IMR-90 (cell line): ENCODE measurements around the gene ACP1. TPM values are rescaled to one million over a fixed set of nuclear protein-coding genes. Genes with fewer than 3 reads are reported as not detected.

ENCODE experiments used
- ATAC-seq: fragments of 200-7000 bp; cut with Tn5 transposase; 2 replicates; pipeline ENCODE4 v1.9.1; 2020; ENCODE audit warnings: low read depth, mild to moderate bottlenecking, moderate library complexity
- BruUV-seq: library from RNA; stranded (reverse); fragments of 400-500 nt; replicated peaks from 2 replicates; lab custom pipeline; 2021; lab: Mats Ljungman, UMichigan
- CTCF ChIA-PET: fragments of 300-600 bp; formaldehyde crosslinking; extraction: SDS; loops from one replicate; lab custom pipeline; 2021; ENCODE audit warnings: antibody characterized with exemption; lab: Yijun Ruan, JAX
- POLR2A ChIA-PET: fragments of 300-600 bp; sonication (Branson Sonifier 250); formaldehyde crosslinking; loops from one replicate; lab custom pipeline; 2022; ENCODE audit warnings: antibody characterized with exemption; ENCODE audit not compliant: unreplicated experiment; lab: Charles Lee
- DNase-seq: peaks from one replicate; pipeline ENCODE4 v3.0.0; 2013
- H2AFZ ChIP-seq: replicated peaks from 2 replicates; pipeline ENCODE3; 2013; ENCODE audit warnings: low read length, mild to moderate bottlenecking; ENCODE audit not compliant: poor library complexity
- H2AK5ac ChIP-seq: 2 replicates; pipeline ENCODE4 v1.6.1; 2013; ENCODE audit warnings: low read depth, low read length, inconsistent platforms
- H2AK9ac ChIP-seq: replicated peaks from 2 replicates; pipeline ENCODE3; 2013; ENCODE audit warnings: mild to moderate bottlenecking, low read depth, low read length, moderate library complexity; ENCODE audit not compliant: poor library complexity
- H2BK120ac ChIP-seq: 2 replicates; pipeline ENCODE4 v1.6.1; 2013; ENCODE audit warnings: low read depth, low read length, inconsistent platforms
- H2BK15ac ChIP-seq: 3 replicates; pipeline ENCODE4 v1.6.1; 2013; ENCODE audit warnings: low read depth, low read length, inconsistent platforms
- H2BK20ac ChIP-seq: 2 replicates; pipeline ENCODE4 v1.6.1; 2013; ENCODE audit warnings: low read depth, mild to moderate bottlenecking, inconsistent platforms, low read length, moderate library complexity
- H2BK5ac ChIP-seq: 2 replicates; pipeline ENCODE4 v1.6.1; 2013; ENCODE audit warnings: mild to moderate bottlenecking, low read depth, low read length, inconsistent platforms; ENCODE audit not compliant: poor library complexity, severe bottlenecking
- H3K14ac ChIP-seq: replicated peaks from 2 replicates; pipeline ENCODE4 v1.6.1; 2013; ENCODE audit warnings: low read depth, low read length, inconsistent platforms
- H3K18ac ChIP-seq: 2 replicates; pipeline ENCODE4 v1.6.1; 2013; ENCODE audit warnings: low read depth, low read length, control low read depth
- H3K23ac ChIP-seq: 2 replicates; pipeline ENCODE4 v1.6.1; 2013; ENCODE audit warnings: low read depth, low read length, inconsistent platforms
- H3K27ac ChIP-seq: 2 replicates; pipeline ENCODE4 v1.5.1; 2013; ENCODE audit warnings: mild to moderate bottlenecking, control low read depth, low read length; ENCODE audit not compliant: insufficient read depth
- H3K27me3 ChIP-seq: 2 replicates; pipeline ENCODE4 v1.6.1; 2013; ENCODE audit warnings: low read length; ENCODE audit not compliant: control insufficient read depth, insufficient read depth
- H3K36me3 ChIP-seq: 2 replicates; pipeline ENCODE4 v1.6.1; 2013; ENCODE audit warnings: low read length, mixed read lengths; ENCODE audit not compliant: control insufficient read depth, insufficient read depth
- H3K4ac ChIP-seq: 2 replicates; pipeline ENCODE4 v1.6.1; 2013; ENCODE audit warnings: low read depth, low read length, inconsistent platforms
- H3K4me1 ChIP-seq: 2 replicates; pipeline ENCODE4 v1.6.1; 2013; ENCODE audit warnings: low read length, mixed read lengths; ENCODE audit not compliant: control insufficient read depth, insufficient read depth
- H3K4me2 ChIP-seq: 2 replicates; pipeline ENCODE4 v1.6.1; 2013; ENCODE audit warnings: low read depth, mild to moderate bottlenecking, control low read depth, low read length, moderate library complexity
- H3K4me3 ChIP-seq: 2 replicates; pipeline ENCODE4 v1.5.1; 2013; ENCODE audit warnings: low read depth, mild to moderate bottlenecking, control low read depth, low read length, moderate library complexity; ENCODE audit not compliant: insufficient read depth
- H3K56ac ChIP-seq: 2 replicates; pipeline ENCODE4 v1.6.1; 2013; ENCODE audit warnings: low read length, inconsistent platforms; ENCODE audit not compliant: insufficient read depth; ENCODE audit errors: extremely low read depth
- H3K79me1 ChIP-seq, 2 experiments: 2 replicates each; pipeline ENCODE4 v1.6.1; 2013; ENCODE audit warnings: low read length in 2 of 2, inconsistent platforms in 1 of 2, low read depth in 1 of 2
- H3K9ac ChIP-seq: 2 replicates; pipeline ENCODE4 v1.6.1; 2013; ENCODE audit warnings: low read depth, low read length, control low read depth
- H3K9me1 ChIP-seq: 2 replicates; pipeline ENCODE4 v1.6.1; 2013; ENCODE audit warnings: low read length, inconsistent platforms; ENCODE audit not compliant: insufficient read depth
- H3K9me3 ChIP-seq: 2 replicates; pipeline ENCODE4 v1.6.1; 2013; ENCODE audit warnings: low read length; ENCODE audit not compliant: control insufficient read depth, insufficient read depth
- H4K20me1 ChIP-seq: 2 replicates; pipeline ENCODE4 v1.6.1; 2013; ENCODE audit warnings: low read length, inconsistent platforms; ENCODE audit not compliant: insufficient read depth
- H4K5ac ChIP-seq: 2 replicates; pipeline ENCODE4 v1.6.1; 2013; ENCODE audit warnings: mild to moderate bottlenecking, low read depth, low read length, control low read depth
- H4K8ac ChIP-seq, 2 experiments: 2 replicates each; pipeline ENCODE4 v1.6.1; 2013; ENCODE audit warnings: low read depth in 2 of 2, low read length in 2 of 2, control low read depth in 1 of 2, inconsistent platforms in 1 of 2
- H4K91ac ChIP-seq: 2 replicates; pipeline ENCODE4 v1.6.1; 2013; ENCODE audit warnings: low read depth, low read length, inconsistent platforms; ENCODE audit not compliant: insufficient read depth
- BHLHE40 ChIP-seq: fragments of 150-350 bp; IDR thresholded peaks from 2 replicates; pipeline ENCODE4 v1.6.1; 2016; ENCODE audit warnings: mild to moderate bottlenecking, low read depth, low read length
- FOS ChIP-seq: fragments of 150-350 bp; IDR thresholded peaks from 2 replicates; pipeline ENCODE4 v1.6.1; 2016; ENCODE audit warnings: low read depth, low read length
- MAZ ChIP-seq: IDR thresholded peaks from 2 replicates; pipeline ENCODE4 v1.6.1; 2012; ENCODE audit warnings: low read depth, mild to moderate bottlenecking, low read length, improper control_type of control experiment, moderate library complexity, borderline replicate concordance
- MXI1 ChIP-seq: IDR thresholded peaks from 2 replicates; pipeline ENCODE4 v1.6.1; 2012; ENCODE audit warnings: low read depth, mild to moderate bottlenecking, low read length, moderate library complexity, borderline replicate concordance
- NFE2L2 ChIP-seq: fragments of 150-350 bp; IDR thresholded peaks from 2 replicates; pipeline ENCODE4 v1.6.1; 2016; ENCODE audit warnings: low read depth, mild to moderate bottlenecking, low read length
- RAD21 ChIP-seq: IDR thresholded peaks from 2 replicates; pipeline ENCODE4 v1.6.1; 2012; ENCODE audit warnings: low read length, improper control_type of control experiment
- RCOR1 ChIP-seq: IDR thresholded peaks from 2 replicates; pipeline ENCODE4 v1.6.1; 2012; ENCODE audit warnings: mild to moderate bottlenecking, low read length, improper control_type of control experiment; ENCODE audit not compliant: insufficient replicate concordance
- RFX5 ChIP-seq: IDR thresholded peaks from 2 replicates; pipeline ENCODE4 v1.8.0; 2012; ENCODE audit warnings: low read depth, mild to moderate bottlenecking, low read length, moderate library complexity
- SMC3 ChIP-seq: fragments of 150-350 bp; IDR thresholded peaks from 2 replicates; pipeline ENCODE4 v1.6.1; 2016; ENCODE audit warnings: low read depth, mild to moderate bottlenecking, antibody characterized with exemption, low read length, moderate library complexity
- WGBS, 2 experiments: methylation state at CpG; one replicate each; pipeline versions ENCODE4 v1.1.5 to v1.1.7; 2013; ENCODE audit warnings: missing lambda C conversion rate in 2 of 2; ENCODE audit not compliant: insufficient read length in 1 of 2; ENCODE audit errors: extremely low coverage in 2 of 2; 5-methylcytosine and 5-hydroxymethylcytosine counted together
- dilution Hi-C: fragments of 300-500 bp; cut with HindIII; formaldehyde crosslinking; loops from one replicate; pipeline ENCODE4 v1.14.3; 2018; ENCODE audit warnings: low sequenced_read_pairs; ENCODE audit not compliant: unreplicated experiment
- in situ Hi-C: fragments of 300-500 bp; cut with MboI; formaldehyde crosslinking; loops from 3 replicates; pipeline ENCODE4 v1.14.3; 2019; ENCODE audit warnings: low sequenced_read_pairs, inconsistent platforms, mixed read lengths
- intact Hi-C: fragments of 100-400 bp; cut with micrococcal nuclease; formaldehyde crosslinking; loops from 2 replicates; pipeline ENCODE4 v1.10.0; 2022
- polyA plus RNA-seq, 3 experiments: library from polyadenylated mRNA; depleted of rRNA; stranded (reverse); fragments of >200 nt; gene quantifications; 2 replicates each; pipeline ENCODE4 v1.2.3, GENCODE V29; 2012; ENCODE audit warnings: low replicate concordance in 1 of 3
- total RNA-seq: library from RNA; depleted of rRNA; stranded (reverse); fragments of >200 nt; gene quantifications from 2 replicates; pipeline ENCODE4 v1.2.3, GENCODE V29; 2012
- TF ChIP-seq, protein P1 (sequence below): conservative IDR thresholded peaks from 2 replicates; pipeline ENCODE4 v1.5.1; 2012; ENCODE audit warnings: mild to moderate bottlenecking, low read depth, low read length, improper control_type of control experiment
- TF ChIP-seq, protein P2 (sequence below): fragments of 150-350 bp; IDR thresholded peaks from 2 replicates; pipeline ENCODE4 v1.6.1; 2016; ENCODE audit warnings: low read depth, mild to moderate bottlenecking, low read length, moderate library complexity, borderline replicate concordance

Gene ACP1
- total and polyA plus RNA-seq, 2 of the 4 experiments (the other 2 are of a cell fraction), result 85.7 to 104 TPM

DNA sequence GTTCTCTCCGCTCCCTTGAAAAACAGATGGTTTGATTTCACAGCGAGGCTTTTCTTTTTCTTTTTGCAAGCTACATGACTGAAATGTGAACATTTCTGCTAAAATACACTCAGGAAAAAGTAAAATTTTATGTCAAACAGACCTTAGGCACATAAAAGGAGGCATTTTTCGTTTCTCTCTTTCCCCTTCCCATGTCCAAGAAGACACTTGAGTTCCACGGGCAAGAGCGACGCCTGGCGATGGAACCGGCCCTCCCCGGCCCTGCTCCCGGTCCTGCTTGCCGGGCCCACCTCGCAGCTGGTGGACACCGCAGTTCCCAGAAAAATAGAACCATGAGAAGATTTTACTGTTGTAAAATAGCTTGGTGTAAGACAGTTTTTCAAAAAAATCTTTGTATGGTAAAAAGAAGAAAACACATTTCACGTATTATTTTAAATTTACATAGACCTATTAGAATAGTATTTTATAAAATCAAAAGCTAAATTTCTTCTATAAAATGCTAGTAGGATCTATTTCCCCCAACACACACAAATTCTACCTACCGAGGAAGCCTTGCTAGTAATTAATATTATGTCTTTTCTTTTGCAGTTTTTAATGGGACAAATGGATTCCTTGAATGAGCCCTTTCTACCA is 25.5 kb downstream of the ACP1 start:
- peaks cover 7% of the 10 kb centered on the region for H3K4me1 ChIP-seq
- H3K79me1 ChIP-seq, result no peaks in the 10 kb centered on the region
- CTCF ChIA-PET, result interaction anchor here (0.6 to 2.4 kb wide), 9 partner anchors 23 to 273 kb away, joined by 3 to 9 read pairs (median 3); no protein-coding TSS in a partner anchor
- H4K8ac ChIP-seq, result no peak overlapping the region
- H3K9ac ChIP-seq, result no peak overlapping the region
- DNase-seq (peak; percentile 78), ATAC-seq (peak; percentile 83)
- no peak overlapping the region for H3K56ac ChIP-seq
- peak overlapping the region; percentile 50 for H3K4me3 ChIP-seq
- in situ Hi-C loops, result no loop called here
- H2BK5ac ChIP-seq, result no peak overlapping the region
- peak overlapping the region; percentile 89 for H2AFZ ChIP-seq
- TF ChIP-seq MAZ (peak; percentile 44; the same call in 1 of the 2 replicates), RCOR1 (no peak), SMC3 (peak; percentile 71), NFE2L2 (no peak), RAD21 (peak; percentile 89), RFX5 (no peak), MXI1 (no peak), BHLHE40 (no peak), FOS (no peak)
- TF ChIP-seq, protein P1, sequence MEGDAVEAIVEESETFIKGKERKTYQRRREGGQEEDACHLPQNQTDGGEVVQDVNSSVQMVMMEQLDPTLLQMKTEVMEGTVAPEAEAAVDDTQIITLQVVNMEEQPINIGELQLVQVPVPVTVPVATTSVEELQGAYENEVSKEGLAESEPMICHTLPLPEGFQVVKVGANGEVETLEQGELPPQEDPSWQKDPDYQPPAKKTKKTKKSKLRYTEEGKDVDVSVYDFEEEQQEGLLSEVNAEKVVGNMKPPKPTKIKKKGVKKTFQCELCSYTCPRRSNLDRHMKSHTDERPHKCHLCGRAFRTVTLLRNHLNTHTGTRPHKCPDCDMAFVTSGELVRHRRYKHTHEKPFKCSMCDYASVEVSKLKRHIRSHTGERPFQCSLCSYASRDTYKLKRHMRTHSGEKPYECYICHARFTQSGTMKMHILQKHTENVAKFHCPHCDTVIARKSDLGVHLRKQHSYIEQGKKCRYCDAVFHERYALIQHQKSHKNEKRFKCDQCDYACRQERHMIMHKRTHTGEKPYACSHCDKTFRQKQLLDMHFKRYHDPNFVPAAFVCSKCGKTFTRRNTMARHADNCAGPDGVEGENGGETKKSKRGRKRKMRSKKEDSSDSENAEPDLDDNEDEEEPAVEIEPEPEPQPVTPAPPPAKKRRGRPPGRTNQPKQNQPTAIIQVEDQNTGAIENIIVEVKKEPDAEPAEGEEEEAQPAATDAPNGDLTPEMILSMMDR, result peak; percentile 91
- TF ChIP-seq, protein P2, sequence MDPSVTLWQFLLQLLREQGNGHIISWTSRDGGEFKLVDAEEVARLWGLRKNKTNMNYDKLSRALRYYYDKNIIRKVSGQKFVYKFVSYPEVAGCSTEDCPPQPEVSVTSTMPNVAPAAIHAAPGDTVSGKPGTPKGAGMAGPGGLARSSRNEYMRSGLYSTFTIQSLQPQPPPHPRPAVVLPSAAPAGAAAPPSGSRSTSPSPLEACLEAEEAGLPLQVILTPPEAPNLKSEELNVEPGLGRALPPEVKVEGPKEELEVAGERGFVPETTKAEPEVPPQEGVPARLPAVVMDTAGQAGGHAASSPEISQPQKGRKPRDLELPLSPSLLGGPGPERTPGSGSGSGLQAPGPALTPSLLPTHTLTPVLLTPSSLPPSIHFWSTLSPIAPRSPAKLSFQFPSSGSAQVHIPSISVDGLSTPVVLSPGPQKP, result no peak
- H3K9me1 ChIP-seq, result no peaks in the 10 kb centered on the region
- H3K9me3 ChIP-seq, result no peaks in the 10 kb centered on the region
- H3K27me3 ChIP-seq, result peaks cover 24% of the 10 kb centered on the region
- H2AK9ac ChIP-seq, result no peak overlapping the region
- no peak overlapping the region for H3K14ac ChIP-seq
- H3K18ac ChIP-seq, result no peak overlapping the region
- H2BK120ac ChIP-seq, result no peak overlapping the region
- H3K36me3 ChIP-seq, result no peaks in the 10 kb centered on the region
- no peak overlapping the region for H3K27ac ChIP-seq
- H4K5ac ChIP-seq, result no peak overlapping the region
- no TSS peak for BruUV-seq
- H4K91ac ChIP-seq, result no peak overlapping the region
- no peaks in the 10 kb centered on the region for H4K20me1 ChIP-seq
- no peak overlapping the region for H3K4ac ChIP-seq
- no CpG with 5 or more reads among the region's 15 CpGs for WGBS, 2 experiments
- peak overlapping the region; percentile 88 for H3K4me2 ChIP-seq
- H2AK5ac ChIP-seq, result no peak overlapping the region
- dilution Hi-C loops, result no loop called here
- no peak overlapping the region for H2BK15ac ChIP-seq
- no peak overlapping the region for H2BK20ac ChIP-seq
- no peak overlapping the region for H3K23ac ChIP-seq
- POLR2A ChIA-PET, result no interaction called here
- intact Hi-C loops, result loop anchor here (1.0 to 5.0 kb wide), 4 partner anchors 26 to 1257 kb away; partner anchors contain the start of genes ACP1 and SH3YL1
